Calu3 (cell line): ENCODE measurements around the gene TTC13. TPM values are rescaled to one million over a fixed set of nuclear protein-coding genes. Genes with fewer than 3 reads are reported as not detected.

Experiments
- BruUV-seq: library from RNA; stranded (reverse); fragments of 400-500 nt; replicated peaks from 2 replicates; lab custom pipeline; 2021; lab: Mats Ljungman, UMichigan
- CTCF ChIA-PET: fragments of 300-600 bp; sonication (Branson Sonifier 250); formaldehyde crosslinking; loops from one replicate; lab custom pipeline; 2022; ENCODE audit warnings: antibody characterized with exemption; lab: Charles Lee
- DNase-seq: peaks from one replicate; pipeline ENCODE4 v3.0.0; 2022
- H3K27ac Mint-ChIP-seq: one replicate; pipeline ENCODE4 v1.8.0; 2022; ENCODE audit warnings: mixed read lengths; ENCODE audit not compliant: unreplicated experiment
- H3K27me3 Mint-ChIP-seq: one replicate; pipeline ENCODE4 v1.8.0; 2022; ENCODE audit warnings: mixed read lengths; ENCODE audit not compliant: unreplicated experiment
- H3K36me3 Mint-ChIP-seq: one replicate; pipeline ENCODE4 v1.8.0; 2022; ENCODE audit warnings: mild to moderate bottlenecking, moderate library complexity, mixed read lengths; ENCODE audit not compliant: insufficient read depth, unreplicated experiment
- H3K4me1 Mint-ChIP-seq: one replicate; pipeline ENCODE4 v1.8.0; 2022; ENCODE audit warnings: mild to moderate bottlenecking, low read depth, mixed read lengths; ENCODE audit not compliant: unreplicated experiment
- H3K4me3 Mint-ChIP-seq: one replicate; pipeline ENCODE4 v1.8.0; 2022; ENCODE audit warnings: mild to moderate bottlenecking, low read depth, moderate library complexity, mixed read lengths; ENCODE audit not compliant: unreplicated experiment
- H3K9me3 Mint-ChIP-seq: one replicate; pipeline ENCODE4 v1.8.0; 2022; ENCODE audit warnings: low read depth, mixed read lengths; ENCODE audit not compliant: unreplicated experiment
- intact Hi-C: fragments of 100-400 bp; cut with micrococcal nuclease; formaldehyde crosslinking; loops from one replicate; pipeline ENCODE4 v1.10.0; 2022; ENCODE audit not compliant: unreplicated experiment
- total RNA-seq: library from RNA; stranded (reverse); gene quantifications from 2 replicates; pipeline ENCODE4 v1.2.3, GENCODE V29; 2022
- TF ChIP-seq, protein P1 (sequence below): fragments of 200-600 bp; IDR thresholded peaks from one replicate; pipeline ENCODE4 v1.8.0; 2022; ENCODE audit warnings: antibody characterized with exemption; ENCODE audit not compliant: unreplicated experiment

The TTC13 gene
- total RNA-seq, 1 experiment from 2014 or later: 35.6 TPM

DNA sequence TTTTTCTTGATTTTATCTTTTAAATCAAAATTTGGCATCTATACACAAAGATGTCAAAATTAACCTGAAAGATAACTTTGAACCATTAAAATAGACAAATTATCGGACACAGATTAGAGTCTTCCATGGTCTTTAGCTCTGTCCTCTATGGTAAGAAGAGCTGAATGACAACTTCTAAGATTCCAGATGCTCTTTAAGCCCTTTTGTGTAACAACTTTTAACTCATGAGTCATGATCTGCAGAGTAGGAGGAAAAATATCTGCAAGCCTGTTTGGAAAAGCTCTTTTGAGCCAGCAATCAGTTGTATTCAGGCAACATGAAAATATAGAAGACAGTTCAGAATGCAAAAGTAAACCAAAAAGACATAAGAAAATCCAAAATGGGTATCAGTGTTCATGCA lies 37.8 kb downstream of the TTC13 start:
- Mint-ChIP-seq H3K27ac (no peak overlapping the region), H3K27me3 (no peaks in the 10 kb centered on the region), H3K4me3 (no peak overlapping the region), H3K4me1 (no peaks in the 10 kb centered on the region), H3K9me3 (no peaks in the 10 kb centered on the region), H3K36me3 (no peaks in the 10 kb centered on the region)
- TF ChIP-seq, protein P1, sequence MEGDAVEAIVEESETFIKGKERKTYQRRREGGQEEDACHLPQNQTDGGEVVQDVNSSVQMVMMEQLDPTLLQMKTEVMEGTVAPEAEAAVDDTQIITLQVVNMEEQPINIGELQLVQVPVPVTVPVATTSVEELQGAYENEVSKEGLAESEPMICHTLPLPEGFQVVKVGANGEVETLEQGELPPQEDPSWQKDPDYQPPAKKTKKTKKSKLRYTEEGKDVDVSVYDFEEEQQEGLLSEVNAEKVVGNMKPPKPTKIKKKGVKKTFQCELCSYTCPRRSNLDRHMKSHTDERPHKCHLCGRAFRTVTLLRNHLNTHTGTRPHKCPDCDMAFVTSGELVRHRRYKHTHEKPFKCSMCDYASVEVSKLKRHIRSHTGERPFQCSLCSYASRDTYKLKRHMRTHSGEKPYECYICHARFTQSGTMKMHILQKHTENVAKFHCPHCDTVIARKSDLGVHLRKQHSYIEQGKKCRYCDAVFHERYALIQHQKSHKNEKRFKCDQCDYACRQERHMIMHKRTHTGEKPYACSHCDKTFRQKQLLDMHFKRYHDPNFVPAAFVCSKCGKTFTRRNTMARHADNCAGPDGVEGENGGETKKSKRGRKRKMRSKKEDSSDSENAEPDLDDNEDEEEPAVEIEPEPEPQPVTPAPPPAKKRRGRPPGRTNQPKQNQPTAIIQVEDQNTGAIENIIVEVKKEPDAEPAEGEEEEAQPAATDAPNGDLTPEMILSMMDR: no peak
- BruUV-seq: no TSS peak
- intact Hi-C loops: no loop called here
- no peak for DNase-seq
- CTCF ChIA-PET: no interaction called here

DNA sequence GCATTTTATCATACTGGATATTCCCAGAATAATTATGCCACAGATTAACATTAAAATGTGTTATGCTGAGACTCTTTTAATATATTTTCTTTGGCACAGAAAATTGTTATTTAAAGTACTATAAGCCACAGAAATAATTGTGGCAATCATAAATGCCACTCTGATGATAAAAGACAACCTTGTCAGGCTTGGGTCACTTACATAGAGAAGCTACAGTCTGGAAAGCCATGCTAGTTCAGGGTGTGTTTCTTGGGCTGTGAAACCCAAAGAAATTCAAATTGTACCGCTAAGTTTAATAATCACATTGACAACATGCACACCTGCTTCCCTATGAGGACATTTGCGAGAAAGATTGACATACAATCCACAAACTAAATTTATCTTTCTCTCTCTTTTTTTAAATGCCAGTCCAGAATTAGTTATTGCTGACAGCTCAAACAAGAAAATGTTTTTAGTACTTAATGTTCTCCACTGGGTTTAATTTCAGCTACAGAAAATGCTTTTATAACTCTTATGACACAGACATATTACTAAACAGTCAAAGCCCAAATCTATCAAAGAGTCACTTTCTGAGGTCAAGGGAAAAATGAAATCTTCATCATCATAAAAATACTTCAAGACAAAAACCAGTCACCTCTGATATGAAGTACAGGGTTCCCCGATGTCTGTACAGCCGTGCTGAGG lies 38.7 kb downstream of the TTC13 start:
- H3K27ac Mint-ChIP-seq: no peak overlapping the region
- CTCF ChIA-PET: no interaction called here
- no peak overlapping the region for H3K4me3 Mint-ChIP-seq
- no peaks in the 10 kb centered on the region for H3K4me1 Mint-ChIP-seq
- intact Hi-C loops: no loop called here
- no peaks in the 10 kb centered on the region for H3K36me3 Mint-ChIP-seq
- no TSS peak for BruUV-seq
- no peaks in the 10 kb centered on the region for H3K27me3 Mint-ChIP-seq
- no peak for DNase-seq
- no peaks in the 10 kb centered on the region for H3K9me3 Mint-ChIP-seq
- TF ChIP-seq, protein P1: no peak

DNA sequence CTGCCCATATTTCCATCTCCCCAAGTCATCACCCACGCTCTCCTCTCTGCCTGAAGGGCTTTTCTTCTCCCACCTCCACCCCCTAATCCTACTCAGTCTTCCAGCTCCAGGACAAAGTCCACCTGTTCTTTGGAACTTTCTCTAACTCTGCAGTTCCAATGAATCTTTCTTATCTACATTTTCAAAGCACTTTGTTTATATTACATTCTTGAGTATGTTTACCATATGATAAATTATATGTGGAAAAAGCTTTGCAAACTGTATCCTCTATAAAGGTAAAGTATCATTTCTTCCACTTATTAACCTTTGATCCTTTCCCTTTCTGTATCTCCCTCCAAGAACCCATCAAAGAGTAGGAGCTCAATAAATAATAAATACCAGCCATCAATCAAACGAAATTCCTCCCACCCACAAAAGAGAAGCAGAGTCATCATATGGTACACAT lies 39.7 kb downstream of the TTC13 start:
- no peak overlapping the region for H3K27ac Mint-ChIP-seq
- H3K4me3 Mint-ChIP-seq: no peak overlapping the region
- H3K36me3 Mint-ChIP-seq: no peaks in the 10 kb centered on the region
- BruUV-seq: no TSS peak
- intact Hi-C loops: no loop called here
- TF ChIP-seq, protein P1: no peak
- CTCF ChIA-PET: no interaction called here
- no peak for DNase-seq
- no peaks in the 10 kb centered on the region for H3K9me3 Mint-ChIP-seq
- no peaks in the 10 kb centered on the region for H3K27me3 Mint-ChIP-seq
- no peaks in the 10 kb centered on the region for H3K4me1 Mint-ChIP-seq

DNA sequence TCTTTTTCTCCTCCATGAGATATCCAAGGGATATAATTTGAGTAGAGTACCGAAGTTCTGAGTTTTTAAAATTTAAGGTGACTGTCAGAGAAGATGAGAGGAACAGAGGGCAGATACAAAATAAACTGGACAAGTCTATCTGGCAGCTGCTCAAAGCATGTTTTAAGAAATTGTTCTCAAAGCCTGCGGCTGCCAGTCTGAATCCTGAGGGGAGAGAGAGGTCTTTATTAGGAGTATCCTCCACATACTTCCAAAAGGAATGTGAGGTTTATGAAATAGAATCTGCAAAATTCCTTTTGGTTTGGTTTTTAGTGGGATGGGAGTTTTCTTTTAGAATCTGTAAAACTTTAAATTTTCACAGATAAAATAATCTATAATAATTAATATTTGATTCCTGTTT lies 41.3 kb downstream of the TTC13 start:
- TF ChIP-seq, protein P1: no peak
- Mint-ChIP-seq H3K27me3 (no peaks in the 10 kb centered on the region), H3K27ac (no peak overlapping the region), H3K4me1 (no peaks in the 10 kb centered on the region), H3K36me3 (no peaks in the 10 kb centered on the region), H3K4me3 (no peak overlapping the region), H3K9me3 (no peaks in the 10 kb centered on the region)
- no TSS peak for BruUV-seq
- no peak for DNase-seq
- intact Hi-C loops: no loop called here
- CTCF ChIA-PET: no interaction called here
